ENCODE results near the gene BCKDHB.

Gene BCKDHB

DNA sequence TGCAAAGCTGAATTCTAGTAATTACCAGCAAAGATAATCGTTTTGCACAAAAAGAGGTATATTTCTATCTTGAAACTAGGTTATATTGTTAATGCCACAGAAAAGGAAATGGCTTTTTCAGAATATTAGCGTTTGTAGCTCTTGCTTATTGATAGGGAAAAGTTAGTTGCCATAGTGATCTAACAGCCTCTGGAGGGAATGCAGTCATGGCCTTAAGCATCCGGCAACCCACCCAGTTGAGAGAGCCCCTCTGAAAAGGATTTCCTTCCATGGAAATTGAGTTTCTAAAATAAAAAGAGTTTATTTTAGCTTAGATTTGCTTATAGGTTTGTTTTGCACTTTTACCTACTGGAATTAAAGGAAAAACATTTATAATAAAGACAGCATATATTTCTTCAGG lies 224.5 kb downstream of the BCKDHB start:
- H3K4me3 ChIP-seq (ENCODE audit: low read depth, low read length): no peak overlapping the region
- TF ChIP-seq, protein P1, sequence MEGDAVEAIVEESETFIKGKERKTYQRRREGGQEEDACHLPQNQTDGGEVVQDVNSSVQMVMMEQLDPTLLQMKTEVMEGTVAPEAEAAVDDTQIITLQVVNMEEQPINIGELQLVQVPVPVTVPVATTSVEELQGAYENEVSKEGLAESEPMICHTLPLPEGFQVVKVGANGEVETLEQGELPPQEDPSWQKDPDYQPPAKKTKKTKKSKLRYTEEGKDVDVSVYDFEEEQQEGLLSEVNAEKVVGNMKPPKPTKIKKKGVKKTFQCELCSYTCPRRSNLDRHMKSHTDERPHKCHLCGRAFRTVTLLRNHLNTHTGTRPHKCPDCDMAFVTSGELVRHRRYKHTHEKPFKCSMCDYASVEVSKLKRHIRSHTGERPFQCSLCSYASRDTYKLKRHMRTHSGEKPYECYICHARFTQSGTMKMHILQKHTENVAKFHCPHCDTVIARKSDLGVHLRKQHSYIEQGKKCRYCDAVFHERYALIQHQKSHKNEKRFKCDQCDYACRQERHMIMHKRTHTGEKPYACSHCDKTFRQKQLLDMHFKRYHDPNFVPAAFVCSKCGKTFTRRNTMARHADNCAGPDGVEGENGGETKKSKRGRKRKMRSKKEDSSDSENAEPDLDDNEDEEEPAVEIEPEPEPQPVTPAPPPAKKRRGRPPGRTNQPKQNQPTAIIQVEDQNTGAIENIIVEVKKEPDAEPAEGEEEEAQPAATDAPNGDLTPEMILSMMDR (IDR thresholded peaks at IDR 0.05; ENCODE audit: low read depth, low read length, missing control alignments): no peak
- in situ Hi-C loops (cut with HindIII; ENCODE audit: low sequenced_read_pairs): no loop called here
- no peak for DNase-seq (ENCODE audit: low read depth)

DNA sequence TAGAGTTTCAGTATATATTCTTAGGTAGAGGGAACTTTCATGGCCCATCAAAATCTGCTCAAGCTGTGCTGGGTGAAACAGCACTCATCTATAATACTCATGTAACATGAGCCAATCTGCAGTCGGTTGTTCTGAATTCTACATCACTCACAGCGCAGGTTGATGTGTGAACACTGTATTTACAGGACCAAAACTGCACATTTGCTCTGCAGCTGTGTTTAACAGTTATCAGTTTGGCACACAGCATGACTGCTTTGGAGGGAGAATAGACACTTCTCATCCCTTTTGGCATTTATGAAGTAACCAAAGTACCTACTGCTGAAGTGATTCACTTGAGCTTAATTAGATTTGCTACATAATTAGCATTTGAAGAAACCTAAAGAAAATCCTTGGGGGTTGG lies 225.1 kb downstream of the BCKDHB start:
- TF ChIP-seq, protein P1 (IDR thresholded peaks at IDR 0.05; ENCODE audit: low read depth, low read length, missing control alignments): no peak
- in situ Hi-C loops (cut with HindIII; ENCODE audit: low sequenced_read_pairs): no loop called here
- H3K4me3 ChIP-seq (ENCODE audit: low read depth, low read length): no peak overlapping the region
- DNase-seq (ENCODE audit: low read depth): no peak

DNA sequence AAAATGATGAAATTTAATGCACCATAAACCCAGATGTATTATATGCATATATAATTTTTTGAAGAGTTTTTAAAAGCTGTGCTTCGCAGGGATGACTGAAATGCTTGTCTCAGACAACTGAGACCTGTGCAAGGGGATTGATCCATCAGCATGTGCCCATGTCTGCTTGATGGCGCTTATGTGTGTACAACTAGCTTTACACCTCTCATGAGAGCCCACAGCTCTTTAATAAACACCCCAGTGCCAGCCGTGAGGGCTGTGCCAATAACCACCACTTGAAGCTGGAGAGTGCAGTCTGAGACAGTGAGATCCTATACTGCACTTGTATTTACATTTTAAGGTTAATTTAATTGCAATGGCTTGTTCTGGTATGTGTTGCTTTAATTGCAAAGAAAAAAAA lies 225.5 kb downstream of the BCKDHB start:
- TF ChIP-seq, protein P1 (IDR thresholded peaks at IDR 0.05; ENCODE audit: low read depth, low read length, missing control alignments): no peak
- in situ Hi-C loops (cut with HindIII; ENCODE audit: low sequenced_read_pairs): no loop called here
- DNase-seq (ENCODE audit: low read depth): no peak
- no peak overlapping the region for H3K4me3 ChIP-seq (ENCODE audit: low read depth, low read length)

DNA sequence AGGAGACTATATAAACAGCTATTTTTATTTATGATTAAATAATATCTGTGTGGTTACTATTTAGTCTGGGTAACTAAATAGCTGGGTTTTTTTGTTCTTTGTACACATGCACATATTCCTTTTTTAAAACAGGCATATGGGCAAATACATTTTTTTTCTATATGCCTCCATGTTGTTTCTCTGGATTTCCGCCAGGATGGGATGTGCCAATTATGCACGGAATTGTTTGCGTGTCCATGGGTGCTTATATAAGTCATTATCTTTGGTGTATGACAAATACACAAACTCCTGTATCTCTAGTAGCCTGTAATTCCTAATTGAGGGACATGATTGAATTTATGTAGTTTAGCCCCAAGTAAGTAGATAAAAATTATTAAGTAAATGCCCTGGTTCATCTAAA lies 226.9 kb downstream of the BCKDHB start:
- TF ChIP-seq, protein P1 (IDR thresholded peaks at IDR 0.05; ENCODE audit: low read depth, low read length, missing control alignments): no peak

DNA sequence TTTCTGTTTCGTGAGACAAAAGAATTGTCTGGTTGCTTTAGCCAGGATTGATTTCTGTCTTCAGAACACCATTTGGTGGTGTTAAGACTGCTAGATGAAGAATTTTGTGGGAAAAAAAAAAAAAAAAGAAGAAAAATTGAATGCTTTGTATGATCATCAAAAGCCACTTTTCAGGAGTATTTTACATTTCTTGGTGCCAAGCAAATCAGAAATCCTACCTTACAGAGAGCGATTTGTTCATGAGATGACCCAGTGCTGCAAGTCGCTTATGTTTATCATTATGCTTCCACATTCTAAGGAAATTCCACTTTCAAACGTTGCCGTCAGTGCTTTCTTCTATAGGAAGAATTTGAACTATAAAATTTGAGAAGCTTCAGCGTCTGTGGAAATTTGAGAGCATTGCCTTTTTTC lies 228.7 kb downstream of the BCKDHB start:
- H3K4me3 ChIP-seq (ENCODE audit: low read depth, low read length): no peak overlapping the region
- in situ Hi-C loops (cut with HindIII; ENCODE audit: low sequenced_read_pairs): no loop called here

More for the DNA sequence above, 226.9 kb downstream of the BCKDHB start:
- in situ Hi-C loops (cut with HindIII; ENCODE audit: low sequenced_read_pairs): no loop called here
- H3K4me3 ChIP-seq (ENCODE audit: low read depth, low read length): no peak overlapping the region
- no peak for DNase-seq (ENCODE audit: low read depth)

DNA sequence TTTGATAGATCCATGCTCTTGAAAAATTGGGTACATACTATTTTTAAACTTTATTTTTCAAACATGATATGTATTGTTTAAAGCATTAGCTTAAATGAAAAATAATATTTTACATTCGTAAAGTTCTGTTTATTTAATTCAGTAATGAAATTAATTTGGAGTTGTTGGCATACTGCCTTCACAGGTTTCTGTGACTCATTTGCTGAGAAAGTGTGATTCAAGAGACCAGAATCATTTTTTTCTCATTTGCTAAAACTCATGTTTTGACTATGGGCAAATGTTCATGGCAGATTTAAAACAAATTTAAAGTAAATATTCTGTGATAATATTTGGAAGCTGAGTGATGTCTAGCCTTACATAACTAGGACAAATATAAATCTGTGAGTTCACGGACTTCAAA lies 230.4 kb downstream of the BCKDHB start:
- no peak overlapping the region for H3K4me3 ChIP-seq (ENCODE audit: low read depth, low read length)
- no peak for DNase-seq (ENCODE audit: low read depth)
- in situ Hi-C loops (cut with HindIII; ENCODE audit: low sequenced_read_pairs): no loop called here
- TF ChIP-seq, protein P1 (IDR thresholded peaks at IDR 0.05; ENCODE audit: low read depth, low read length, missing control alignments): no peak

More for the DNA sequence above, 228.7 kb downstream of the BCKDHB start:
- TF ChIP-seq, protein P1 (IDR thresholded peaks at IDR 0.05; ENCODE audit: low read depth, low read length, missing control alignments): no peak
- DNase-seq (ENCODE audit: low read depth): no peak
